Ishikawa (cell line): ENCODE data around the gene PPP1CB.

Experiments
- EP300 ChIP-seq: IDR thresholded peaks from 2 replicates; pipeline ENCODE4 v1.6.1; 2012; ENCODE audit warnings: borderline replicate concordance
- TAF1 ChIP-seq: IDR thresholded peaks from 2 replicates; pipeline ENCODE4 v1.6.1; 2012; ENCODE audit warnings: low read depth, mild to moderate bottlenecking
- TF ChIP-seq, protein P1 (sequence below): IDR thresholded peaks from 2 replicates; pipeline ENCODE4 v1.6.1; 2012
- TF ChIP-seq, protein P2 (sequence below): IDR thresholded peaks from 2 replicates; pipeline ENCODE4 v1.6.1; 2012; ENCODE audit warnings: low read depth, mild to moderate bottlenecking

DNA sequence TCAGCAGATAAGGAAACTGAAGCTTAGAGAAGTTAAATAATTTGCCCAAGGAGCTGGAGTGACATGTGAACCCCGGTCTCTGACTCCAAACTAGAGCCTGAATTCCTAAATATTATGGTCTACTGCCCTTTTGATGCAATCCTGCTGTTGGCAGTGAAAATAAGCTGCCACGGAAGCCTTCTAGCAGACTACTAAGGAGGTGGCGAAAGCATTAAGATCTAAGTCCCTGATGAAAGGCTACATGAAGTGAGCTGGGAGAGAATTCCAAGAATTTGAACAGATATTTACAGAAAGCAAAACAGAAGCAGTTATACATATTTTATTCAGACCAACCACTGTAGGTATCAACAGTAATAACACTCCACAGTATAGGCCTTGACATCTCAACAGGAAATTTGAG, 90.4 kb downstream of the PPP1CB start:
- TF ChIP-seq TAF1 (no peak), EP300 (no peak)
- TF ChIP-seq, protein P1, sequence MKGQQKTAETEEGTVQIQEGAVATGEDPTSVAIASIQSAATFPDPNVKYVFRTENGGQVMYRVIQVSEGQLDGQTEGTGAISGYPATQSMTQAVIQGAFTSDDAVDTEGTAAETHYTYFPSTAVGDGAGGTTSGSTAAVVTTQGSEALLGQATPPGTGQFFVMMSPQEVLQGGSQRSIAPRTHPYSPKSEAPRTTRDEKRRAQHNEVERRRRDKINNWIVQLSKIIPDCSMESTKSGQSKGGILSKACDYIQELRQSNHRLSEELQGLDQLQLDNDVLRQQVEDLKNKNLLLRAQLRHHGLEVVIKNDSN, result no peak
- TF ChIP-seq, protein P2, sequence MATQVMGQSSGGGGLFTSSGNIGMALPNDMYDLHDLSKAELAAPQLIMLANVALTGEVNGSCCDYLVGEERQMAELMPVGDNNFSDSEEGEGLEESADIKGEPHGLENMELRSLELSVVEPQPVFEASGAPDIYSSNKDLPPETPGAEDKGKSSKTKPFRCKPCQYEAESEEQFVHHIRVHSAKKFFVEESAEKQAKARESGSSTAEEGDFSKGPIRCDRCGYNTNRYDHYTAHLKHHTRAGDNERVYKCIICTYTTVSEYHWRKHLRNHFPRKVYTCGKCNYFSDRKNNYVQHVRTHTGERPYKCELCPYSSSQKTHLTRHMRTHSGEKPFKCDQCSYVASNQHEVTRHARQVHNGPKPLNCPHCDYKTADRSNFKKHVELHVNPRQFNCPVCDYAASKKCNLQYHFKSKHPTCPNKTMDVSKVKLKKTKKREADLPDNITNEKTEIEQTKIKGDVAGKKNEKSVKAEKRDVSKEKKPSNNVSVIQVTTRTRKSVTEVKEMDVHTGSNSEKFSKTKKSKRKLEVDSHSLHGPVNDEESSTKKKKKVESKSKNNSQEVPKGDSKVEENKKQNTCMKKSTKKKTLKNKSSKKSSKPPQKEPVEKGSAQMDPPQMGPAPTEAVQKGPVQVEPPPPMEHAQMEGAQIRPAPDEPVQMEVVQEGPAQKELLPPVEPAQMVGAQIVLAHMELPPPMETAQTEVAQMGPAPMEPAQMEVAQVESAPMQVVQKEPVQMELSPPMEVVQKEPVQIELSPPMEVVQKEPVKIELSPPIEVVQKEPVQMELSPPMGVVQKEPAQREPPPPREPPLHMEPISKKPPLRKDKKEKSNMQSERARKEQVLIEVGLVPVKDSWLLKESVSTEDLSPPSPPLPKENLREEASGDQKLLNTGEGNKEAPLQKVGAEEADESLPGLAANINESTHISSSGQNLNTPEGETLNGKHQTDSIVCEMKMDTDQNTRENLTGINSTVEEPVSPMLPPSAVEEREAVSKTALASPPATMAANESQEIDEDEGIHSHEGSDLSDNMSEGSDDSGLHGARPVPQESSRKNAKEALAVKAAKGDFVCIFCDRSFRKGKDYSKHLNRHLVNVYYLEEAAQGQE, result no peak
